H1 (cell line): ENCODE measurements around the gene C2orf42. TPM values are rescaled to one million over a fixed set of nuclear protein-coding genes. Genes with fewer than 3 reads are reported as not detected.

ENCODE experiments used
- CTCF ChIA-PET: fragments of 300-600 bp; sonication (Branson Sonifier 250); formaldehyde crosslinking; loops from one replicate; lab custom pipeline; 2021; ENCODE audit not compliant: partially characterized antibody; lab: Charles Lee
- POLR2A ChIA-PET: fragments of 300-600 bp; sonication (Branson Sonifier 250); formaldehyde crosslinking; loops from one replicate; lab custom pipeline; 2021; ENCODE audit warnings: inconsistent platforms; ENCODE audit not compliant: partially characterized antibody; lab: Charles Lee
- DNase-seq, 2 experiments: peaks; one replicate each; pipeline versions ENCODE4 v3.0.0 to v3.0.0-alpha.2; 2010 to 2022; ENCODE audit warnings: low spot score in 2 of 2, low read depth in 1 of 2, mixed read lengths in 1 of 2
- FAIRE-seq: peaks from 2 replicates; lab custom pipeline; 2011; peaks lifted over from hg19 to GRCh38; lab: Jason Lieb, UNC
- H2AFZ ChIP-seq: 2 replicates; pipeline ENCODE4 v1.8.1; 2012; ENCODE audit warnings: low read length, inconsistent platforms
- H2AK5ac ChIP-seq: 2 replicates; pipeline ENCODE4 v1.6.1; 2013; ENCODE audit warnings: low read depth, low read length
- H2BK120ac ChIP-seq: replicated peaks from 2 replicates; pipeline ENCODE3; 2013; ENCODE audit warnings: low read depth, low read length, inconsistent platforms
- H2BK12ac ChIP-seq: 2 replicates; pipeline ENCODE4 v1.6.1; 2013; ENCODE audit warnings: low read depth, low read length
- H2BK15ac ChIP-seq: 2 replicates; pipeline ENCODE4 v1.6.1; 2013; ENCODE audit warnings: low read length
- H2BK20ac ChIP-seq: 2 replicates; pipeline ENCODE4 v1.6.1; 2013; ENCODE audit warnings: low read length
- H2BK5ac ChIP-seq: 2 replicates; pipeline ENCODE4 v1.6.1; 2013; ENCODE audit warnings: low read depth, low read length
- H3K14ac ChIP-seq: 2 replicates; pipeline ENCODE4 v1.6.1; 2013; ENCODE audit warnings: inconsistent platforms; ENCODE audit not compliant: insufficient read length
- H3K18ac ChIP-seq: 2 replicates; pipeline ENCODE4 v1.6.1; 2013; ENCODE audit warnings: low read length; ENCODE audit errors: extremely low read depth
- H3K23ac ChIP-seq: 2 replicates; pipeline ENCODE4 v1.6.1; 2013; ENCODE audit warnings: inconsistent platforms; ENCODE audit not compliant: insufficient read length
- H3K23me2 ChIP-seq: 2 replicates; pipeline ENCODE4 v1.6.1; 2013; ENCODE audit warnings: low read depth, low read length
- H3K27ac ChIP-seq: 2 replicates; pipeline ENCODE4 v1.6.1; 2011; ENCODE audit warnings: low read depth, low read length, inconsistent platforms
- H3K27me3 ChIP-seq, 4 experiments: replicated peaks in 1 of 4; 1 replicate in 1 of 4; 2 replicates in 3 of 4; pipeline versions ENCODE4 v1.6.1 to v1.8.1; 2011 to 2013; ENCODE audit warnings: low read length in 3 of 4, mild to moderate bottlenecking in 3 of 4, inconsistent platforms in 2 of 4, mixed read lengths in 2 of 4, moderate library complexity in 1 of 4; ENCODE audit not compliant: control insufficient read depth in 3 of 4, insufficient read depth in 3 of 4; ENCODE audit errors: extremely low read depth in 1 of 4
- H3K36me3 ChIP-seq, 4 experiments: 2 replicates each; pipeline versions ENCODE4 v1.6.1 to v1.8.1; 2011 to 2013; ENCODE audit warnings: mild to moderate bottlenecking in 4 of 4, low read length in 3 of 4, moderate library complexity in 2 of 4, control low read depth in 1 of 4, inconsistent platforms in 1 of 4; ENCODE audit not compliant: insufficient read depth in 4 of 4, control insufficient read depth in 2 of 4
- H3K4ac ChIP-seq: replicated peaks from 2 replicates; pipeline ENCODE3; 2013; ENCODE audit warnings: low read length, low read depth, mixed read lengths, inconsistent platforms; ENCODE audit not compliant: insufficient read length
- H3K4me1 ChIP-seq, 4 experiments: replicated peaks in 1 of 4; 1 replicate in 1 of 4; 2 replicates in 3 of 4; pipeline versions ENCODE4 v1.6.1 to v1.8.1; 2011 to 2013; ENCODE audit warnings: low read length in 3 of 4, inconsistent platforms in 2 of 4, mixed read lengths in 1 of 4; ENCODE audit not compliant: insufficient read depth in 4 of 4, control insufficient read depth in 3 of 4
- H3K4me2 ChIP-seq, 2 experiments: 2 replicates each; pipeline versions ENCODE4 v1.6.1 to v1.8.1; 2011 to 2013; ENCODE audit warnings: low read depth in 2 of 2, low read length in 2 of 2, control low read depth in 1 of 2, inconsistent platforms in 1 of 2, mild to moderate bottlenecking in 1 of 2; ENCODE audit not compliant: insufficient read depth in 1 of 2
- H3K4me3 ChIP-seq, 4 experiments: fragments of 200-600, 300-600 bp in 1 of 4; sonication (generic), shearing (Covaris generic), sonication (Bioruptor Twin) in 1 of 4; 2 replicates each; pipeline versions ENCODE4 v1.5.1 to v1.8.1; 2011 to 2016; ENCODE audit warnings: low read length in 4 of 4, low read depth in 3 of 4, control low read depth in 2 of 4, inconsistent platforms in 2 of 4, mild to moderate bottlenecking in 2 of 4, mixed read lengths in 1 of 4, moderate library complexity in 1 of 4; ENCODE audit not compliant: insufficient read depth in 2 of 4; ENCODE audit errors: extremely low read depth in 1 of 4
- H3K56ac ChIP-seq: replicated peaks from 2 replicates; pipeline ENCODE3; 2013; ENCODE audit warnings: low read depth, mild to moderate bottlenecking, mixed read lengths, low read length, inconsistent platforms; ENCODE audit not compliant: insufficient read length
- H3K79me1 ChIP-seq: 2 replicates; pipeline ENCODE4 v1.6.1; 2013; ENCODE audit warnings: low read depth, low read length, control low read depth
- H3K79me2 ChIP-seq, 2 experiments: 2 replicates each; pipeline versions ENCODE4 v1.6.1 to v1.8.1; 2012 to 2013; ENCODE audit warnings: low read length in 2 of 2, mild to moderate bottlenecking in 2 of 2, inconsistent platforms in 1 of 2; ENCODE audit not compliant: insufficient read depth in 2 of 2, control insufficient read depth in 1 of 2
- H3K9ac ChIP-seq, 4 experiments: replicated peaks in 1 of 4; 1 replicate in 1 of 4; 2 replicates in 3 of 4; pipeline versions ENCODE4 v1.6.1 to v1.8.1; 2011 to 2013; ENCODE audit warnings: low read depth in 3 of 4, low read length in 3 of 4, control low read depth in 2 of 4, mild to moderate bottlenecking in 2 of 4, moderate library complexity in 2 of 4, inconsistent platforms in 1 of 4; ENCODE audit errors: extremely low read depth in 1 of 4
- H3K9me3 ChIP-seq, 2 experiments: 2 replicates each; pipeline versions ENCODE4 v1.6.1 to v1.8.1; 2012 to 2013; ENCODE audit warnings: mild to moderate bottlenecking in 2 of 2, moderate library complexity in 2 of 2, control low read depth in 1 of 2, inconsistent platforms in 1 of 2, low read depth in 1 of 2, low read length in 1 of 2, mixed read lengths in 1 of 2; ENCODE audit not compliant: insufficient read depth in 2 of 2
- H4K20me1 ChIP-seq, 2 experiments: replicated peaks in 1 of 2; 2 replicates each; pipeline versions ENCODE3 to v1.8.1; 2011 to 2013; ENCODE audit warnings: inconsistent platforms in 2 of 2, low read length in 2 of 2, mild to moderate bottlenecking in 1 of 2; ENCODE audit not compliant: insufficient read depth in 2 of 2, control insufficient read depth in 1 of 2
- H4K5ac ChIP-seq: 2 replicates; pipeline ENCODE4 v1.6.1; 2013; ENCODE audit warnings: low read length, low read depth, mixed read lengths, inconsistent platforms; ENCODE audit not compliant: insufficient read length
- H4K8ac ChIP-seq: 2 replicates; pipeline ENCODE4 v1.8.0; 2013; ENCODE audit warnings: mild to moderate bottlenecking, moderate library complexity, low read length, inconsistent platforms; ENCODE audit not compliant: insufficient read depth; ENCODE audit errors: extremely low read depth
- H4K91ac ChIP-seq: replicated peaks from 2 replicates; pipeline ENCODE3; 2013; ENCODE audit warnings: low read length, mixed read lengths, inconsistent platforms; ENCODE audit not compliant: insufficient read length
- ASH2L ChIP-seq: fragments of 200-600, 300-600 bp; sonication (generic); IDR thresholded peaks from one replicate; pipeline ENCODE4 v1.7.1; 2017; ENCODE audit warnings: low read length
- KDM1A ChIP-seq: fragments of 200-600, 300-600 bp; sonication (generic); IDR thresholded peaks from 2 replicates; pipeline ENCODE4 v1.7.1; 2016; ENCODE audit warnings: mild to moderate bottlenecking, low read length, borderline replicate concordance
- RXRA ChIP-seq: IDR thresholded peaks from 2 replicates; pipeline ENCODE4 v1.6.1; 2011; ENCODE audit warnings: low read depth, mild to moderate bottlenecking, low read length, moderate library complexity; ENCODE audit not compliant: insufficient read depth
- SIN3A ChIP-seq, 2 experiments: IDR thresholded peaks in 1 of 2; conservative IDR thresholded peaks in 1 of 2; 2 replicates each; pipeline ENCODE4 v1.6.1; 2011 to 2012; ENCODE audit warnings: low read length in 2 of 2, improper control_type of control experiment in 1 of 2, low read depth in 1 of 2, mild to moderate bottlenecking in 1 of 2
- TCF12 ChIP-seq: IDR thresholded peaks from 2 replicates; pipeline ENCODE4 v1.6.1; 2011; ENCODE audit warnings: low read depth, mild to moderate bottlenecking, low read length
- WGBS, 2 experiments: shearing (Covaris generic) in 1 of 2; methylation state at CpG; one replicate each; pipeline versions ENCODE4 v1.1.6 to v1.1.7; 2013 to 2015; ENCODE audit warnings: low lambda C conversion rate in 2 of 2, mixed read lengths in 2 of 2, inconsistent platforms in 1 of 2, low coverage in 1 of 2, missing lambda C conversion rate in 1 of 2; ENCODE audit not compliant: insufficient replicate concordance in 2 of 2, insufficient coverage in 1 of 2, insufficient read length in 1 of 2; ENCODE audit errors: extremely low coverage in 1 of 2, missing lambda C conversion rate in 1 of 2; 5-methylcytosine and 5-hydroxymethylcytosine counted together
- polyA plus RNA-seq, 7 experiments: library from polyadenylated mRNA; depleted of rRNA in 3 of 7; stranded (reverse) in 5 of 7; unstranded in 2 of 7; fragments of >200 nt in 5 of 7; fragments of 200-250 nt in 2 of 7; gene quantifications; 1 replicate in 5 of 7; 2 replicates in 1 of 7; 4 replicates in 1 of 7; pipeline versions ENCODE4 v1.2.1 to v1.2.3, GENCODE V29; 2011 to 2013; ENCODE audit warnings: missing spikeins in 2 of 7, mixed read lengths in 2 of 7
- total RNA-seq: library from RNA; stranded (reverse); fragmentation: NEBNext Ultra II Directional; extraction: Animal tissue kit (Norgen Biotek cat#: 25700); gene quantifications from 2 replicates; pipeline ENCODE4 v1.2.1, GENCODE V29; 2021

Gene C2orf42
- total and polyA plus RNA-seq, 2 of the 8 experiments (the other 6 are each of a cell fraction or from before 2014, with no cell fraction given) = 3.9 to 10.7 TPM

- Histone ChIP-seq H3K4me2 (no peak overlapping the region), H3K9me3 (no peaks in the 10 kb centered on the region), H3K23ac (no peak overlapping the region), H3K4me3 (no peak overlapping the region), H3K4me1 (no peaks in the 10 kb centered on the region; a peak in 1 of 7 replicates), H3K56ac (no peak overlapping the region), H3K4ac (no peak overlapping the region), H3K14ac (no peak overlapping the region), H3K18ac (no peak overlapping the region), H3K79me1 (no peaks in the 10 kb centered on the region), H2BK120ac (no peak overlapping the region), H4K5ac (no peak overlapping the region), H3K9ac (no peak overlapping the region), H4K20me1 (peaks cover 0 to 1% of the 10 kb centered on the region in 2 experiments), H2BK15ac (no peak overlapping the region), H3K27ac (no peak overlapping the region), H3K36me3 (no peaks in the 10 kb centered on the region), H2BK20ac (no peak overlapping the region), H4K8ac (no peak overlapping the region), H2BK5ac (no peak overlapping the region), H3K27me3 (no peaks in the 10 kb centered on the region), H2AFZ (no peak overlapping the region), H3K23me2 (no peaks in the 10 kb centered on the region), H4K91ac (no peak overlapping the region), H2BK12ac (no peak overlapping the region), H3K79me2 (no peaks in the 10 kb centered on the region), H2AK5ac (no peak overlapping the region)
- FAIRE-seq (no peak), DNase-seq (no peak)
- TF ChIP-seq KDM1A (no peak), TCF12 (no peak), SIN3A (conservative IDR thresholded peaks at IDR 0.05 in 1 of 2, IDR thresholded peaks at IDR 0.05 in 1 of 2; ENCODE audit: low read depth in 1 of 2, low read length in 2 of 2) (no peak), ASH2L (no peak), RXRA (no peak)
- CTCF ChIA-PET = interaction anchor here (1.5 kb wide), 1 partner anchor 12 kb away, joined by 3 read pairs; the partner anchor contains the start of gene C2orf42
- WGBS, 2 experiments = 88% methylated on average over 5 of the region's 5 CpGs; no CpG with 5 or more reads in 1 of the 2 experiments
- POLR2A ChIA-PET = interaction anchor here (0.8 to 1.8 kb wide), 10 partner anchors 9 to 117 kb away, joined by 3 to 6 read pairs (median 4); partner anchors contain the start of gene FAM136A
Observed at GRCh38 chr2:70203086-70203485, 12.3 kb upstream of the C2orf42 start.
